Endothelial cell of umbilical vein (primary cell): ENCODE results near the gene GPLD1. TPM values are rescaled to one million over a fixed set of nuclear protein-coding genes. Genes with fewer than 3 reads are reported as not detected.
"Not testable (repeated sequence)": the region's sequence is repeated elsewhere in the genome, so short reads cannot be mapped to it uniquely, and the experiment has no call there.

ENCODE experiments used
- BruUV-seq: library from RNA; stranded (reverse); fragments of 400-500 nt; replicated peaks from 2 replicates; lab custom pipeline; 2021; lab: Mats Ljungman, UMichigan
- CTCF ChIA-PET: fragments of 300-600, 350-600 bp; sonication (Branson Sonifier 250); formaldehyde crosslinking; loops from one replicate; lab custom pipeline; 2021; ENCODE audit warnings: antibody characterized with exemption, inconsistent platforms; lab: Charles Lee
- POLR2A ChIA-PET: fragments of 300-600, 350-600 bp; sonication (Branson Sonifier 250); formaldehyde crosslinking; loops from one replicate; lab custom pipeline; 2021; ENCODE audit warnings: antibody characterized with exemption, inconsistent platforms; lab: Charles Lee
- DNase-seq: peaks from one replicate; pipeline ENCODE4 v3.0.0-alpha.2; 2011; ENCODE audit warnings: low read depth, low spot score
- FAIRE-seq: peaks from 2 replicates; lab custom pipeline; 2011; peaks lifted over from hg19 to GRCh38; lab: Jason Lieb, UNC
- H2AFZ ChIP-seq: 2 replicates; pipeline ENCODE4 v1.6.0; 2012; ENCODE audit warnings: low read depth, low read length, control low read depth, inconsistent platforms
- H3K27ac ChIP-seq: 2 replicates; pipeline ENCODE4 v1.5.1; 2011; ENCODE audit warnings: low read depth, mild to moderate bottlenecking, control low read depth, low read length, moderate library complexity; ENCODE audit not compliant: insufficient read depth
- H3K27me3 ChIP-seq, 2 experiments: 2 replicates each; pipeline versions ENCODE4 v1.6.0 to v1.6.1; 2011; ENCODE audit warnings: low read length in 2 of 2, mixed read lengths in 1 of 2; ENCODE audit not compliant: control insufficient read depth in 2 of 2, insufficient read depth in 2 of 2
- H3K36me3 ChIP-seq, 2 experiments: 2 replicates in 1 of 2; 3 replicates in 1 of 2; pipeline ENCODE4 v1.5.1; 2011; ENCODE audit warnings: low read length in 2 of 2, mild to moderate bottlenecking in 1 of 2, moderate library complexity in 1 of 2; ENCODE audit not compliant: control insufficient read depth in 2 of 2, insufficient read depth in 2 of 2; ENCODE audit errors: extremely low read depth in 1 of 2
- H3K4me1 ChIP-seq: 3 replicates; pipeline ENCODE4 v1.5.1; 2011; ENCODE audit warnings: mild to moderate bottlenecking, low read length; ENCODE audit not compliant: control insufficient read depth, insufficient read depth; ENCODE audit errors: extremely low read depth
- H3K4me2 ChIP-seq: 2 replicates; pipeline ENCODE4 v1.6.1; 2011; ENCODE audit warnings: low read length, control low read depth, mixed read lengths; ENCODE audit not compliant: insufficient read depth
- H3K4me3 ChIP-seq, 3 experiments: fragments of 200-600 bp in 1 of 3; sonication (generic), shearing (Covaris generic) in 1 of 3; replicated peaks in 1 of 3; 2 replicates each; pipeline ENCODE4 v1.5.1; 2011 to 2016; ENCODE audit warnings: control low read depth in 3 of 3, low read length in 3 of 3, mild to moderate bottlenecking in 2 of 3, inconsistent platforms in 1 of 3, low read depth in 1 of 3, moderate library complexity in 1 of 3; ENCODE audit not compliant: insufficient read depth in 1 of 3
- H3K79me2 ChIP-seq: 2 replicates; pipeline ENCODE4 v1.6.0; 2012; ENCODE audit warnings: low read length, inconsistent platforms; ENCODE audit not compliant: control insufficient read depth, insufficient read depth
- H3K9ac ChIP-seq: replicated peaks from 2 replicates; pipeline ENCODE3; 2011; ENCODE audit warnings: low read length, control low read depth; ENCODE audit not compliant: insufficient read depth; ENCODE audit errors: extremely low read depth
- H3K9me1 ChIP-seq: replicated peaks from 3 replicates; pipeline ENCODE4 v1.6.0; 2011; ENCODE audit warnings: mild to moderate bottlenecking, low read length; ENCODE audit not compliant: control insufficient read depth, insufficient read depth; ENCODE audit errors: extremely low read depth
- H3K9me3 ChIP-seq: replicated peaks from 2 replicates; pipeline ENCODE4 v1.5.1; 2012; ENCODE audit warnings: low read length, inconsistent platforms; ENCODE audit not compliant: control insufficient read depth, insufficient read depth
- H4K20me1 ChIP-seq: replicated peaks from 2 replicates; pipeline ENCODE3; 2011; ENCODE audit warnings: mild to moderate bottlenecking, low read length; ENCODE audit not compliant: control insufficient read depth, insufficient read depth; ENCODE audit errors: extremely low read depth
- GATA2 ChIP-seq: IDR thresholded peaks from 2 replicates; pipeline ENCODE4 v1.7.0; 2011; ENCODE audit warnings: low read depth, mild to moderate bottlenecking, moderate library complexity, mixed read lengths, low read length; ENCODE audit not compliant: insufficient read length, insufficient read depth
- POLR2A ChIP-seq: IDR thresholded peaks from 2 replicates; pipeline ENCODE4 v1.6.1; 2012; ENCODE audit warnings: low read depth, mild to moderate bottlenecking, control low read depth, low read length
- POLR2AphosphoS5 ChIP-seq: IDR thresholded peaks from 2 replicates; pipeline ENCODE4 v1.6.1; 2012; ENCODE audit warnings: low read depth, mild to moderate bottlenecking, control low read depth, low read length, moderate library complexity; ENCODE audit not compliant: insufficient read depth
- dilution Hi-C: fragments of 300-500 bp; cut with MboI; formaldehyde crosslinking; loops from one replicate; pipeline ENCODE4 v1.15.0; 2019; ENCODE audit warnings: low sequenced_read_pairs; ENCODE audit not compliant: extremely low pct_ligation_motif_present
- intact Hi-C: fragments of 100-400 bp; cut with micrococcal nuclease; formaldehyde crosslinking; loops from one replicate; pipeline ENCODE4 v1.10.0; 2022
- polyA plus RNA-seq, 4 experiments: library from polyadenylated mRNA; depleted of rRNA in 3 of 4; stranded (reverse) in 3 of 4; unstranded in 1 of 4; fragments of >200 nt; gene quantifications; 2 replicates each; pipeline versions ENCODE4 v1.2.1 to v1.2.3, GENCODE V29; 2011 to 2012; ENCODE audit warnings: missing spikeins in 1 of 4
- total RNA-seq: library from RNA; stranded (reverse); gene quantifications from 2 replicates; pipeline ENCODE4 v1.2.3, GENCODE V29; 2021

Gene GPLD1
- total and polyA plus RNA-seq, 2 donors (not counting 3 experiments of a cell fraction or from before 2014, with no cell fraction given): 0.03 to 0.53 TPM

DNA sequence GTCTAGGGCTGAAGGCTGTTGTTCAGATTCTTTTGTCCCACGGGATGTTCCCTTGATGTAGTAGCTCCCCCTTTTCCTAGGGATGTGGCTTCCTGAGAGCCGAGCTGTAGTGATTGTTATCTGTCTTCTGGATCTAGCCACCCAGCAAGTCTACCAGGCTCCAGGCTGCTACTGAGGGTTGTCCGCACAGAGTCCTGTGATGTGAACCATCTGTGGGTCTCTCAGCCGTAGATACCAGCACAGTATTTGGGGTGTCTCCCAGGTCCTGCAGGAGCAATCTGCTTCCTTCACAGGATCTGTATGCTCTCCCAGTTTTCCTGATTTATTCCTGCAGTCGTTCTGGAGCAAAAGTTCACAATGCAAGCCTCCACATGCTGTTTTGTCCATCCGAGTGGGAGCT is 22.6 kb upstream of the GPLD1 start:
- H3K36me3 ChIP-seq, H3K27me3 ChIP-seq, H4K20me1 ChIP-seq: not testable (repeated sequence)

DNA sequence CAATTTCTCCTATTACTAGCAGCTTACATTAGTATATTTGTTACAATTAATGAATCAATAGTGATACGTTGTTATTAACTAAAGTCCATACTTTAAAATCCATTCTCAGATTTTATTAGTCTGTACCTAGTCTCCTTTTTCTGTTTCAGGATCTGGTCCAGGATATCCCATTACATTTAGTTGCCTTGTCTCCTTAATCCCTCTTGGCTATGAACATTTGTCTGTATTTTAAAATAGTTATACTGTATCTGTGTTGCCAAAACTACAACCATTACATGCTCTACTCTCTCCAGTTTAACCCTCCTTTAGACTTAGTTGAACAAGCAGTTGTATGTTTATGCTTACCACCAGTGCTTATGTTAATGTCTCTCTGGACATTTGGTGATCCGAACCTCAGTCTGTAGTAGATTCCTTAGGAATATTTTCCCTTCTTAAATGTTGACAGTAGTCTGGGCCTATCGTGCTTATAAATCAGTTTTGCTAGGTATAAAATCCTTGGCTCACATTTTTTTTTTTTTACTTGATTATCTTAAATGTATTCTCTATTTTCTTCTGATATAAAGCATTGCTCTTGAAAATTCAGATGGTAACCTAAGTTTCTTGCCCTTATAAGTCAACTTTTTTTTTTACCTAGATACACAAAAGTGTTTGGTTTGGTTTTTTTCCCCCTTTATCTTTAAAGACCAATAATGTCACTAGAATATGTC is 17.6 kb upstream of the GPLD1 start:
- ChIA-PET CTCF (interaction anchor here (0.6 to 1.0 kb wide), 2 partner anchors 12 to 14 kb away, joined by 3 read pairs; partner anchors contain the start of gene ALDH5A1), POLR2A (no interaction called here)
- Histone ChIP-seq H4K20me1 (no peaks in the 10 kb centered on the region), H3K79me2 (no peaks in the 10 kb centered on the region), H3K4me2 (no peak overlapping the region), H3K9ac (no peak overlapping the region), H3K9me1 (no peaks in the 10 kb centered on the region), H3K9me3 (no peaks in the 10 kb centered on the region), H2AFZ (no peak overlapping the region), H3K27me3 (peaks cover 0 to 1% of the 10 kb centered on the region in 2 experiments), H3K4me1 (no peaks in the 10 kb centered on the region), H3K4me3 (no peak overlapping the region), H3K27ac (no peak overlapping the region), H3K36me3 (no peaks in the 10 kb centered on the region)
- dilution Hi-C loops (no loop called here), intact Hi-C loops (no loop called here)
- no peak for DNase-seq
- TF ChIP-seq POLR2AphosphoS5: no peak
- TF ChIP-seq POLR2A: no peak
- TF ChIP-seq GATA2: no peak
- no TSS peak for BruUV-seq
- FAIRE-seq: no peak

More for the DNA sequence above, 22.6 kb upstream of the GPLD1 start:
- H3K4me3 ChIP-seq, intact Hi-C loops, H3K27ac ChIP-seq, H3K4me1 ChIP-seq, BruUV-seq, H3K9ac ChIP-seq, FAIRE-seq, H3K79me2 ChIP-seq, dilution Hi-C loops, H3K4me2 ChIP-seq, POLR2A ChIA-PET, DNase-seq, H3K9me3 ChIP-seq, H2AFZ ChIP-seq, H3K9me1 ChIP-seq: not testable (repeated sequence)
- CTCF ChIA-PET: interaction anchor here (0.8 to 1.1 kb wide), 2 partner anchors 9 to 70 kb away, joined by 3 read pairs; no protein-coding TSS in a partner anchor
